ENCODE results near the gene RNF175.

Gene RNF175

GRCh38 chr4:153733751-153734448, 25.9 kb downstream of the RNF175 start:
- Histone ChIP-seq H3K4me3 (no peak overlapping the region), H3K27ac (no peak overlapping the region)
- no peak for TF ChIP-seq CTCF (IDR thresholded peaks at IDR 0.05)
- no peak for DNase-seq (ENCODE audit: low spot score)

- no peak for DNase-seq (ENCODE audit: low spot score)
- H3K27ac ChIP-seq: no peak overlapping the region
- H3K4me3 ChIP-seq: no peak overlapping the region
- no peak for TF ChIP-seq CTCF (IDR thresholded peaks at IDR 0.05)
Measured at GRCh38 chr4:153731239-153731638, 28.6 kb downstream of the RNF175 start.

GRCh38 chr4:153729895-153730294, 29.9 kb downstream of the RNF175 start:
- TF ChIP-seq CTCF (IDR thresholded peaks at IDR 0.05): no peak
- Histone ChIP-seq H3K27ac (peak overlapping the region in 1 of 2 donors; percentile 62), H3K4me3 (no peak overlapping the region)
- no peak for DNase-seq (ENCODE audit: low spot score)

GRCh38 chr4:153728660-153729059, 31.2 kb downstream of the RNF175 start:
- Histone ChIP-seq H3K27ac (no peak overlapping the region), H3K4me3 (no peak overlapping the region)
- DNase-seq (ENCODE audit: low spot score): no peak
- no peak for TF ChIP-seq CTCF (IDR thresholded peaks at IDR 0.05)

GRCh38 chr4:153728151-153728550, 31.7 kb downstream of the RNF175 start:
- no peak for DNase-seq (ENCODE audit: low spot score)
- no peak for TF ChIP-seq CTCF (IDR thresholded peaks at IDR 0.05)
- H3K27ac ChIP-seq: no peak overlapping the region
- H3K4me3 ChIP-seq: no peak overlapping the region

- TF ChIP-seq CTCF (IDR thresholded peaks at IDR 0.05): no peak
- Histone ChIP-seq H3K27ac (peak overlapping the region in 1 of 2 donors; percentile 7), H3K4me3 (no peak overlapping the region)
- no peak for DNase-seq (ENCODE audit: low spot score)
Measured at GRCh38 chr4:153725831-153726154, 34.0 kb downstream of the RNF175 start.

- Histone ChIP-seq H3K27ac (no peak overlapping the region), H3K4me3 (no peak overlapping the region)
- DNase-seq (ENCODE audit: low spot score): no peak
- TF ChIP-seq CTCF (IDR thresholded peaks at IDR 0.05): no peak
Measured at GRCh38 chr4:153725136-153725830, 34.5 kb downstream of the RNF175 start.

Data from coronary artery (tissue), 2 donors.